GM10266 (cell line): ENCODE data around the gene NIBAN1.

Source experiments
- DNase-seq: peaks from one replicate; pipeline ENCODE4 v3.0.0; 2012; ENCODE audit errors: extremely low spot score
- TF ChIP-seq, protein P1 (sequence below): IDR thresholded peaks from 2 replicates; pipeline ENCODE4 v1.5.1; 2012; ENCODE audit warnings: mild to moderate bottlenecking, low read depth; ENCODE audit not compliant: control insufficient read depth, insufficient read depth; ENCODE audit errors: missing control alignments

Gene NIBAN1

GRCh38 chr1:184932319-184932718 is 42.0 kb downstream of the NIBAN1 start:
- DNase-seq, result no peak
- TF ChIP-seq, protein P1, sequence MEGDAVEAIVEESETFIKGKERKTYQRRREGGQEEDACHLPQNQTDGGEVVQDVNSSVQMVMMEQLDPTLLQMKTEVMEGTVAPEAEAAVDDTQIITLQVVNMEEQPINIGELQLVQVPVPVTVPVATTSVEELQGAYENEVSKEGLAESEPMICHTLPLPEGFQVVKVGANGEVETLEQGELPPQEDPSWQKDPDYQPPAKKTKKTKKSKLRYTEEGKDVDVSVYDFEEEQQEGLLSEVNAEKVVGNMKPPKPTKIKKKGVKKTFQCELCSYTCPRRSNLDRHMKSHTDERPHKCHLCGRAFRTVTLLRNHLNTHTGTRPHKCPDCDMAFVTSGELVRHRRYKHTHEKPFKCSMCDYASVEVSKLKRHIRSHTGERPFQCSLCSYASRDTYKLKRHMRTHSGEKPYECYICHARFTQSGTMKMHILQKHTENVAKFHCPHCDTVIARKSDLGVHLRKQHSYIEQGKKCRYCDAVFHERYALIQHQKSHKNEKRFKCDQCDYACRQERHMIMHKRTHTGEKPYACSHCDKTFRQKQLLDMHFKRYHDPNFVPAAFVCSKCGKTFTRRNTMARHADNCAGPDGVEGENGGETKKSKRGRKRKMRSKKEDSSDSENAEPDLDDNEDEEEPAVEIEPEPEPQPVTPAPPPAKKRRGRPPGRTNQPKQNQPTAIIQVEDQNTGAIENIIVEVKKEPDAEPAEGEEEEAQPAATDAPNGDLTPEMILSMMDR, result no peak

DNA sequence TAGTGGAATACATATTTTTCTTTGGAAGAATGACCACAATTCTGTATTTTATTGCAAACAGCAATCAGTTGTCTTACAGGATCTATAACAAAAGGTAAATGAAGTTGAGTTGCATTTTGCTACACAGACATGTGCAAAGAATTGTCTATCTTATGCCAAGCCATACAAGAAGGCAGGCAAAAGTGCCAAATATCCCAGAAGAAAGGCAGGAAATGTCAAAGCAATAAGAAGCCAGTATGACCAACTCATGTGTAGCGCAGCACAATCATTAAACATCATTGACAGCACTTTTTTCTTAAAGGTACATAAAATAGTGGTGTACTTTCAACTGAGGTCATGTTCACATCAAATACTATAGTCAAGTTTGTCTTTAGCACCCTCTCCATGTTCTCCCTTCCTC is 42.7 kb downstream of the NIBAN1 start:
- no peak for DNase-seq

DNA sequence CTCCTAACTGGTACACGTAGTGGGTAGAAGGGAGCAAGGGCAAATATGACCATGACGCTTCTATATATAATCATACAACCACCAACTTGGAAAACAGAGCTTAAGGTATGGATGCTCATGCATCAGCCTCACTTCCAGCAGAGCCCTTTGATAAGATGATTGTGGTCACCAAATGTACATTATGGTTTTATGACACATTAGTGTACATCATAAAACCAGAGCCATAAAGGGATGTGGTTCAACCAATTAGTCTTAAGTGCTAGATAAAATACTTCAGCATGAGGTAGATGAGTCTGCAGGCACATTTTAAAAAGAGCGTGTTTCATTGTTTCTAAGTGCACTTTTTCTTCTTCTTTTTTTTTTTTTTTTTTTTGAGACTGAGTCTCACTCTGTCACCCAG is 43.7 kb downstream of the NIBAN1 start:
- TF ChIP-seq, protein P1, result no peak
- no peak for DNase-seq

More for the DNA sequence above, 42.7 kb downstream of the NIBAN1 start:
- TF ChIP-seq, protein P1, result no peak

DNA sequence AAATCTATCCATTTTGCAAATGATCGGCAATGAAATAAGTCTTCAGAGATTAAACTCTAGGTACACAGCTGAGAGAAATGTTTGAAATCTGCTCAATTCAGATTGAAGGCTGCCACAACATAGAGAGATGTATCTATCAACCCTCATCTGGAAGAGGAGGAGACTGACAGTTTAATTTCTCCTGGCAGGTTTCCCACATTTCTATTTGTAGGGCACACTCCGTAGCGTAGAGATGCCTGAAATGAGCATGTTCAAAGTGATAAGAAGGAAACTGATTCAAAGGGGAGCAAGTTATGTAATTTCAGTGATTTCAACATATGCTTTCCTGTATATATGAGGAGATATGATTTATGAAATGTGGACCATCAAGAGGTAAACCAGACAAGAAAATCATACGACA is 44.1 kb downstream of the NIBAN1 start:
- DNase-seq, result no peak
- TF ChIP-seq, protein P1, result no peak

DNA sequence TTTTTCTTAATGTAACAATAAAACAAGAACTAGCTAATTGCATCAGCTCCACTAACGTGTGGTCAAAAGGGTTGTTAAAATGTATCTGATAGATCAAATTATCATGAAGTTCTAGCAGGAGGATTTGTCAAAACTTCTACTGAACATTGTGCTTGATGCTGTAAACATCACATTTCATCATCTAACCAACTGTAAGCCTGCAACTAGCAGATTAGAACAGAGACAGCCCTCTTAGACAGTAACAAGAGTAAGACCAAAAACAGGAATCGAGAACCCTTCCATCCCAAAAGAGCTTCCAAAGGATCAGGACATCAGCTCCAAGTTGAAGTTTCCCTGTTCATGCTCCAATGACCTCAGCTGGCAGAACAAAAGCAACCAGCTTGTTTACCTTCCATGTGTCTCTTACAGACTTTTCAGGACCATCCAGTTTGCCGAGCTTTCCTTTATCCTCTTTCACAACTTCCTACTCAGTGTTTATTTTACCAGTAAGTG is 44.6 kb downstream of the NIBAN1 start:
- DNase-seq, result no peak
- TF ChIP-seq, protein P1, result no peak

DNA sequence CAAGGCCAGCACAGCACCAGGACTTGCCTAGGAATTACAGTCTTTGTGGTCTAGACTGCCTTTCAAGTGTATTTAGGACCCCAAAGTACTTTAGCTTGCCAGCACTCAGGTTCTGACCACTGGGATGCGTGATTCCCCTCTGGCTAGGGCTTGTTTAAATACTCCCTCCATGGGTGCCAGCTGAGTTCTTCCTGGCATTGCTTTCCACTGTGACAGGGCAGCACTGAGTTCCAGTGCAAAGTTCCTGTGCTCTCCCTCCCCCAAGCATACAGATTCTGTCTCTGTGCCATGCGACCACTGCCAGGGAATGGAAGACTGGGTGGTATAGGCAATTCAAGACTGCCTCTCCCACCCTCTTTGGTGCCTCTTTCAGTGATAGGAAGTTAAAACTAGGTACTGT is 45.9 kb downstream of the NIBAN1 start:
- TF ChIP-seq, protein P1, result no peak
- DNase-seq, result no peak
